Right lobe of liver (tissue), 4 donors: ENCODE measurements around the gene SCN4A.

ENCODE experiments used
- CTCF ChIP-seq, 4 donors: fragments of 200-600 bp in 3 of 4; fragments of 450-650 bp in 1 of 4; IDR thresholded peaks; one replicate each; pipeline versions ENCODE4 v1.5.1 to v1.8.0; 2016 to 2022; ENCODE audit warnings: antibody characterized with exemption in 4 of 4, mild to moderate bottlenecking in 2 of 4
- POLR2A ChIP-seq: fragments of 450-650 bp; IDR thresholded peaks from one replicate; pipeline ENCODE4 v1.6.1; 2017; ENCODE audit warnings: antibody characterized with exemption, mild to moderate bottlenecking
- donor health status: DM: no; HTN: no; CAD: no.
- donor health status: DM: no; HTN: no; CAD: no.
- donor health status: DM: no; HTN: yes; CAD: no.

DNA sequence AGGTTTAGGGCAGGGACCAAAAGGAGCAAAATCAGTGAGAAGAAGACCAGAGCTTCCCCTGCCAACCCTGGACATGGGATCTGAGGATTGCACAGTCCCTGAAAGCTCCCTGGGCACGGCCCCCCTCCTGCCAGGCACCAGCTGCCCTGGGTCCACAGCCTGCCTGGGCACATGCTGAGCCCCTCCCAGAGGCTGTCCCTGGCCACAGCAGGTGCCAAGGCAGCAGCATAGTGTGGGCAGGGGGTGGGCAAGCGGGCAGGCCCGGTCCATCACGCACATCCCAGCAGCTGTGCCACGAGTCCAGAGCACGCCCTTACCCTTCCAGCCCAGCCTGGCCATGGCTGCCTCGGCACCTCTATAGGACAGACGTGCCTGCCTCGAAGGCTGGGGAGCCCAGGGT lies 12.7 kb downstream of the SCN4A start:
- TF ChIP-seq CTCF (IDR thresholded peaks at IDR 0.05): no peak
- no peak for TF ChIP-seq POLR2A
